ENCODE results near the gene SLIT1.

SLIT1 gene

DNA sequence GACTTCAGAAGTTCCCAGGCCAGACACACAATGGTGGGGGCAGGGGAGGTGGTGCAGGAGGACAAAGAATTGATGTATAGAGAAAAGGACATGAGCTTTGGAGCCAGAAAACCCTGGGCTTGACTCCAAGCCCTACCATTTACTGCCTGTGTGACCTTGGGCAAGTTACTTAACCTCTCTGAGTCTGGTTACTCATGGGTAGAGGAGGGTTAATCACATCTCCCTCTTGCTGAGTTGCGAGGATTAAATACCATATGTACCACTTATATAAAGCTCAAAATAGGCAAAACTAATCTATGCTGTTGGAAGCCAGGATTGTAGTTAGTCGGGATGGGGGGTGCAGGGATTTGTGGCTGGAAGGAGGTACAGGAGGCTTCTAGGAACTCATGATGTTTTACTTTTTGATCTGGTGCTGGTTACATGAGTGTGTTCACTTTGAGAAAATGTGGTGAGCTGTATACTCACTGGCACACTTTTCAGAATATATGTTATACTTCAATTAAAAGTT is 106.8 kb downstream of the SLIT1 start:
- Histone ChIP-seq H3K9ac (ENCODE audit: low read depth in 1 of 2, low read length in 2 of 2) (no peak overlapping the region), H3K4me1 (ENCODE audit: control insufficient read depth in 1 of 2, insufficient read depth in 2 of 2, low read length in 2 of 2) (no peaks in the 10 kb centered on the region), H3K36me3 (ENCODE audit: control insufficient read depth in 1 of 2, insufficient read depth in 2 of 2, low read length in 2 of 2) (no peaks in the 10 kb centered on the region), H3K27me3 (ENCODE audit: control insufficient read depth in 1 of 2, insufficient read depth in 2 of 2, low read length in 2 of 2) (peaks cover 0 to 13% of the 10 kb centered on the region in 2 donors), H3K27ac (ENCODE audit: low read depth, low read length) (no peak overlapping the region), H3K9me3 (ENCODE audit: control insufficient read depth in 1 of 2, low read length in 2 of 2) (no peaks in the 10 kb centered on the region), H3K4me3 (ENCODE audit: low read depth in 1 of 2, low read length in 2 of 2) (no peak overlapping the region)

DNA sequence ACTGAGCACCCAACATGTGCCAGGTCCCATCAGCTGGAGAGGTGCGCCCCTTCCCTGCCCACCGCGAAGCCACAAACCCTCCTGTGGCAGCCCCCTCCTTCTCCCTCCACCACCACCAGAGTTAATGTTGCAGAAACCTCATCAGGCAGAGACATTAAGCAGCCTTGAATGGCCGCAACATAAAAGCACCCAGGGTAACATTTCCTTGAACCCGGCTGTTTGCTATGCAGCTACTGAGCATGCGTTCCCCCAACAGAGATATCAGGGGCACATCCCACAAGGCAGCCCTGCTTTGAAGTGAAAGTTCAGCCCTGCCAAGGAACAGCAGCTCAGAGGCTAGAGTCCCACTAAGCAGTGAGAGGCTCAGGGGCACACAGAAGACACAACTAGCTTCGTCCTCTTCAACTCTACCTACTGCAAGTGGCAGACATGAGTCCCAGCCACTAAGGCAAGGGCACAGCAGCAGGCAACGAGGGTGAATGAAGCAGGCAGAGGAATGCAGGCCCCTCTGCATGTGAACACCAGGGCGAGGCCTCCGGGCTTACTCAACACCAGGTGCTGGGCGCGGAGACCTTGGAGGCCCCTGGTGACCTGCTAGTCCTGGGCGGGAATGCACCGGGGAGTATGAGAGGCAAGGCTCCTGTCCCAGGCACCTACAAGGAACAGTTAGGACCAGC is 107.4 kb downstream of the SLIT1 start:
- H3K27ac ChIP-seq (ENCODE audit: low read depth, low read length) = no peak overlapping the region
- no peaks in the 10 kb centered on the region for H3K4me1 ChIP-seq (ENCODE audit: control insufficient read depth in 1 of 2, insufficient read depth in 2 of 2, low read length in 2 of 2)
- peaks cover 0 to 19% of the 10 kb centered on the region in 2 donors for H3K27me3 ChIP-seq (ENCODE audit: control insufficient read depth in 1 of 2, insufficient read depth in 2 of 2, low read length in 2 of 2)
- H3K4me3 ChIP-seq (ENCODE audit: low read depth in 1 of 2, low read length in 2 of 2) = no peak overlapping the region
- H3K36me3 ChIP-seq (ENCODE audit: control insufficient read depth in 1 of 2, insufficient read depth in 2 of 2, low read length in 2 of 2) = no peaks in the 10 kb centered on the region
- H3K9ac ChIP-seq (ENCODE audit: low read depth in 1 of 2, low read length in 2 of 2) = no peak overlapping the region
- no peaks in the 10 kb centered on the region for H3K9me3 ChIP-seq (ENCODE audit: control insufficient read depth in 1 of 2, low read length in 2 of 2)

- no peaks in the 10 kb centered on the region for H3K36me3 ChIP-seq (ENCODE audit: control insufficient read depth in 1 of 2, insufficient read depth in 2 of 2, low read length in 2 of 2)
- H3K4me1 ChIP-seq (ENCODE audit: control insufficient read depth in 1 of 2, insufficient read depth in 2 of 2, low read length in 2 of 2) = no peaks in the 10 kb centered on the region
- no peaks in the 10 kb centered on the region for H3K9me3 ChIP-seq (ENCODE audit: control insufficient read depth in 1 of 2, low read length in 2 of 2)
- H3K4me3 ChIP-seq (ENCODE audit: low read depth in 1 of 2, low read length in 2 of 2) = no peak overlapping the region
- peaks cover 0 to 23% of the 10 kb centered on the region in 2 donors for H3K27me3 ChIP-seq (ENCODE audit: control insufficient read depth in 1 of 2, insufficient read depth in 2 of 2, low read length in 2 of 2)
- no peak overlapping the region for H3K27ac ChIP-seq (ENCODE audit: low read depth, low read length)
- H3K9ac ChIP-seq (ENCODE audit: low read depth in 1 of 2, low read length in 2 of 2) = no peak overlapping the region
These were observed 109.0 kb downstream of the SLIT1 start for GRCh38 chr10:97076781-97077180.

GRCh38 chr10:97075961-97076525 is 109.7 kb downstream of the SLIT1 start:
- Histone ChIP-seq H3K4me3 (ENCODE audit: low read depth in 1 of 2, low read length in 2 of 2) (no peak overlapping the region), H3K9ac (ENCODE audit: low read depth in 1 of 2, low read length in 2 of 2) (no peak overlapping the region), H3K36me3 (ENCODE audit: control insufficient read depth in 1 of 2, insufficient read depth in 2 of 2, low read length in 2 of 2) (no peaks in the 10 kb centered on the region), H3K9me3 (ENCODE audit: control insufficient read depth in 1 of 2, low read length in 2 of 2) (no peaks in the 10 kb centered on the region), H3K4me1 (ENCODE audit: control insufficient read depth in 1 of 2, insufficient read depth in 2 of 2, low read length in 2 of 2) (no peaks in the 10 kb centered on the region), H3K27ac (ENCODE audit: low read depth, low read length) (no peak overlapping the region), H3K27me3 (ENCODE audit: control insufficient read depth in 1 of 2, insufficient read depth in 2 of 2, low read length in 2 of 2) (peaks cover 0 to 23% of the 10 kb centered on the region in 2 donors)

DNA sequence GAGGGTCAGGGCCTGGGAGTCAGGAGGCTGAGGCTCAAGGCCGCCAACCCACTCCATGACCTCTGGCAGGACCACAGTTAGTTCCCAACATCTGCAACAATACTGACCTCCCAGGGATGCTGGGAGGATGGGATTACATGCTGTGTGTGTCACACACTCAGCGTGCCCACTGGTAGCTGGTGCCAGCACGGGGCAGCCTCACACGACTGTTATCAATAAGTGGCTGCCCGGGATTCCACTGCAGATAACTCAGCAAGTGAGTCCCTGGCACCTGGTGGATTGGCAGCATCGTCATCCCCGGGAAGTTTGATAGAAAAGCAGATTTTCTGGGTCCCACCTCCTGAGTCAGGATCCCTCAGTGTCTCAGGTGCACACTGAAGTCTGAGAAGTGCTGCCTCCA is 110.3 kb downstream of the SLIT1 start:
- no peak overlapping the region for H3K27ac ChIP-seq (ENCODE audit: low read depth, low read length)
- H3K9me3 ChIP-seq (ENCODE audit: control insufficient read depth in 1 of 2, low read length in 2 of 2) = no peaks in the 10 kb centered on the region
- H3K4me3 ChIP-seq (ENCODE audit: low read depth in 1 of 2, low read length in 2 of 2) = no peak overlapping the region
- H3K36me3 ChIP-seq (ENCODE audit: control insufficient read depth in 1 of 2, insufficient read depth in 2 of 2, low read length in 2 of 2) = no peaks in the 10 kb centered on the region
- H3K9ac ChIP-seq (ENCODE audit: low read depth in 1 of 2, low read length in 2 of 2) = no peak overlapping the region
- H3K4me1 ChIP-seq (ENCODE audit: control insufficient read depth in 1 of 2, insufficient read depth in 2 of 2, low read length in 2 of 2) = no peaks in the 10 kb centered on the region
- H3K27me3 ChIP-seq (ENCODE audit: control insufficient read depth in 1 of 2, insufficient read depth in 2 of 2, low read length in 2 of 2) = peaks cover 0 to 23% of the 10 kb centered on the region in 2 donors

- peaks cover 0 to 23% of the 10 kb centered on the region in 2 donors for H3K27me3 ChIP-seq (ENCODE audit: control insufficient read depth in 1 of 2, insufficient read depth in 2 of 2, low read length in 2 of 2)
These were observed 111.3 kb downstream of the SLIT1 start for GRCh38 chr10:97074256-97075145.

DNA sequence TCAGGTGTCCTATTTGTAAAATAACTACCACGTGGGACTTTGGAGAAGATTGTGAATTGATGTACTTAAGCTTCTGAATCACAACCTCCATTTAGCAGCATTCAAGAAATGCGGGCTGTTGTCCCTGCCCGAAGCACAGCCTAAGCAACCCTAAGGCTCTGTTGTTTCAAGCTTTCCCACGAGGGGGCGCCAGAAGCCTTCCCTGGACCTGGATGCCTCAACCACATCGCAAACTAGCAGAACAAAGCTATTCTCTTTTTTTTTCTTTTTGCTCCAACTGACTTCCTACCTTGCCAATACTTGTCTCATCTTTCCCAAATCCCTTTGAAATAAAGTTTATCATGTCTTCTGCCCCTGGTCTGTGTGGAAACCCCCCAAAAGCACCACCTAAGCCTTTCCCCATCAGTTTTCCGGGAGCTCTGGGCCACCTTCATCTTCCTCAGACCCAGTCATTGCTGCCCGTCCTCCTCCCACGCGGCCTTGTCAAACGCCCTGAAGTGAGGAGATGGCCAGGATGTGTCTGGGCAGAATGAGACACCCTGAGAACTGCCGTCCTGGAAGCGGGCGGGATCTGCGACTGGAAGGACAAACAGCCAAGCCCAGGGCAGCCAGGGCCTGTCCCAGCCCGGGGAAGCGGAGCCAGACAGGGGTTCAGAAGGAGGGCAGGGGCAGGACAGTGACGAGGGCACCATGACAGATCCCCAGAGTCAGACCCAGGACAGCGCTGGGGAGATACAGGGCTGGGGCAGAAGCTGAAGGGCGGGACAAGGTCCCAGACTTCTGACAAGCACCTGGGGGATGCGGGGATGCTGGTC is 112.7 kb downstream of the SLIT1 start:
- no peaks in the 10 kb centered on the region for H3K4me1 ChIP-seq (ENCODE audit: control insufficient read depth in 1 of 2, insufficient read depth in 2 of 2, low read length in 2 of 2)
- H3K9ac ChIP-seq (ENCODE audit: low read depth in 1 of 2, low read length in 2 of 2) = no peak overlapping the region
- no peaks in the 10 kb centered on the region for H3K36me3 ChIP-seq (ENCODE audit: control insufficient read depth in 1 of 2, insufficient read depth in 2 of 2, low read length in 2 of 2)
- H3K4me3 ChIP-seq (ENCODE audit: low read depth in 1 of 2, low read length in 2 of 2) = no peak overlapping the region
- H3K27me3 ChIP-seq (ENCODE audit: control insufficient read depth in 1 of 2, insufficient read depth in 2 of 2, low read length in 2 of 2) = peaks cover 0 to 19% of the 10 kb centered on the region in 2 donors
- H3K9me3 ChIP-seq (ENCODE audit: control insufficient read depth in 1 of 2, low read length in 2 of 2) = no peaks in the 10 kb centered on the region
- H3K27ac ChIP-seq (ENCODE audit: low read depth, low read length) = no peak overlapping the region

More at GRCh38 chr10:97074256-97075145, 111.3 kb downstream of the SLIT1 start:
- H3K4me3 ChIP-seq (ENCODE audit: low read depth in 1 of 2, low read length in 2 of 2) = no peak overlapping the region
- no peaks in the 10 kb centered on the region for H3K4me1 ChIP-seq (ENCODE audit: control insufficient read depth in 1 of 2, insufficient read depth in 2 of 2, low read length in 2 of 2)
- H3K36me3 ChIP-seq (ENCODE audit: control insufficient read depth in 1 of 2, insufficient read depth in 2 of 2, low read length in 2 of 2) = no peaks in the 10 kb centered on the region
- H3K27ac ChIP-seq (ENCODE audit: low read depth, low read length) = no peak overlapping the region
- H3K9me3 ChIP-seq (ENCODE audit: control insufficient read depth in 1 of 2, low read length in 2 of 2) = no peaks in the 10 kb centered on the region
- H3K9ac ChIP-seq (ENCODE audit: low read depth in 1 of 2, low read length in 2 of 2) = no peak overlapping the region

DNA sequence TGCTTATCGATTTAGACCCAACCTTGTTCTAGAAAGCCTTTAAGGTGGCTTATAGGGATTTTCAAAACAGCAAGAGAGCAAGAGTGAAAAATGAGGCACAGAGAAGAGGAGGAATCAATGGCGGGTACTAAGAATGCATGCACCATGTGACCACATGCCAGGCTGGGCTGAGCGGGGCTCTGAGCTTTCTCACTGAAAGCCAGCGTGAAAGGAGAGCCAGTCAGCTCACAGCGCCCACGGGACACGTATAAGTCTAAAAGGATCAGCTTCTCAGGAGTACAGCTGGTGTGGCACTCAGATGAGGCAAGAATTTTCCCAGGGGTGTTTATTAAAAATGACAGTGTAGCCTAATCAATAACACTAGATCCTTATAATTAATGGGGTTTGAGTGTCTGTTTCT is 114.3 kb downstream of the SLIT1 start:
- no peak overlapping the region for H3K9ac ChIP-seq (ENCODE audit: low read depth in 1 of 2, low read length in 2 of 2)
- peaks cover 0 to 19% of the 10 kb centered on the region in 2 donors for H3K27me3 ChIP-seq (ENCODE audit: control insufficient read depth in 1 of 2, insufficient read depth in 2 of 2, low read length in 2 of 2)
- no peaks in the 10 kb centered on the region for H3K36me3 ChIP-seq (ENCODE audit: control insufficient read depth in 1 of 2, insufficient read depth in 2 of 2, low read length in 2 of 2)
- no peaks in the 10 kb centered on the region for H3K4me1 ChIP-seq (ENCODE audit: control insufficient read depth in 1 of 2, insufficient read depth in 2 of 2, low read length in 2 of 2)
- H3K27ac ChIP-seq (ENCODE audit: low read depth, low read length) = no peak overlapping the region
- H3K9me3 ChIP-seq (ENCODE audit: control insufficient read depth in 1 of 2, low read length in 2 of 2) = no peaks in the 10 kb centered on the region
- H3K4me3 ChIP-seq (ENCODE audit: low read depth in 1 of 2, low read length in 2 of 2) = no peak overlapping the region

- Histone ChIP-seq H3K27ac (ENCODE audit: low read depth, low read length) (no peak overlapping the region), H3K27me3 (ENCODE audit: control insufficient read depth in 1 of 2, insufficient read depth in 2 of 2, low read length in 2 of 2) (peaks cover 0 to 14% of the 10 kb centered on the region in 2 donors), H3K9me3 (ENCODE audit: control insufficient read depth in 1 of 2, low read length in 2 of 2) (no peaks in the 10 kb centered on the region), H3K4me1 (ENCODE audit: control insufficient read depth in 1 of 2, insufficient read depth in 2 of 2, low read length in 2 of 2) (no peaks in the 10 kb centered on the region), H3K9ac (ENCODE audit: low read depth in 1 of 2, low read length in 2 of 2) (no peak overlapping the region), H3K4me3 (ENCODE audit: low read depth in 1 of 2, low read length in 2 of 2) (no peak overlapping the region), H3K36me3 (ENCODE audit: control insufficient read depth in 1 of 2, insufficient read depth in 2 of 2, low read length in 2 of 2) (no peaks in the 10 kb centered on the region)
These were observed 116.0 kb downstream of the SLIT1 start for GRCh38 chr10:97069576-97070362.
